GM12878 (cell line): ENCODE data around the gene ANKRD33B. TPM values are rescaled to one million over a fixed set of nuclear protein-coding genes. Genes with fewer than 3 reads are reported as not detected.

ENCODE experiments used
- ATAC-seq: fragments of 200-7000 bp; cut with Tn5 transposase; 3 replicates; pipeline ENCODE4 v1.9.1; 2020; ENCODE audit warnings: mild to moderate bottlenecking, moderate library complexity
- BruUV-seq: library from RNA; stranded (reverse); fragments of 400-500 nt; replicated peaks from 2 replicates; lab custom pipeline; 2021; lab: Mats Ljungman, UMichigan
- CTCF ChIA-PET: fragments of 300-600 bp; sonication (Branson Sonifier 250); formaldehyde crosslinking; extraction: SDS; loops from one replicate; lab custom pipeline; 2021; ENCODE audit warnings: inconsistent platforms; lab: Yijun Ruan, JAX
- POLR2A ChIA-PET: fragments of 350-600 bp; formaldehyde crosslinking; extraction: SDS; loops from one replicate; lab custom pipeline; 2021; ENCODE audit warnings: inconsistent platforms; lab: Charles Lee
- RAD21 ChIA-PET: fragments of 300-600 bp; sonication (Branson Sonifier 250); formaldehyde crosslinking; loops from one replicate; lab custom pipeline; 2023; ENCODE audit warnings: antibody characterized with exemption; ENCODE audit not compliant: unreplicated experiment; lab: Charles Lee
- SMC1A ChIA-PET: fragments of 300-600 bp; sonication (Branson Sonifier 250); formaldehyde crosslinking; loops from one replicate; lab custom pipeline; 2023; ENCODE audit not compliant: unreplicated experiment, uncharacterized antibody; lab: Charles Lee
- DNase-seq: peaks from one replicate; pipeline ENCODE4 v3.0.0-alpha.2; 2011; ENCODE audit warnings: low read depth, low spot score
- FAIRE-seq: peaks from 3 replicates; lab custom pipeline; 2011; peaks lifted over from hg19 to GRCh38; lab: Jason Lieb, UNC
- H2AFZ ChIP-seq: 2 replicates; pipeline ENCODE4 v1.6.0; 2011; ENCODE audit warnings: low read depth, low read length, control low read depth; ENCODE audit not compliant: control insufficient read depth
- H3K27ac ChIP-seq: 2 replicates; pipeline ENCODE4 v1.5.1; 2011; ENCODE audit warnings: control low read depth; ENCODE audit not compliant: control insufficient read depth, insufficient read depth
- H3K27me3 ChIP-seq, 2 experiments: replicated peaks in 1 of 2; 2 replicates each; pipeline versions ENCODE4 v1.6.0 to v1.6.1; 2011; ENCODE audit warnings: low read length in 1 of 2; ENCODE audit not compliant: control insufficient read depth in 2 of 2, insufficient read depth in 2 of 2
- H3K36me3 ChIP-seq, 2 experiments: 2 replicates each; pipeline ENCODE4 v1.5.1; 2011; ENCODE audit warnings: low read length in 1 of 2; ENCODE audit not compliant: control insufficient read depth in 2 of 2, insufficient read depth in 2 of 2
- H3K4me1 ChIP-seq: 2 replicates; pipeline ENCODE4 v1.6.1; 2011; ENCODE audit warnings: mild to moderate bottlenecking, low read length, moderate library complexity, mixed read lengths; ENCODE audit not compliant: control insufficient read depth, insufficient read depth
- H3K4me2 ChIP-seq: 2 replicates; pipeline ENCODE4 v1.6.0; 2011; ENCODE audit warnings: control low read depth; ENCODE audit not compliant: control insufficient read depth, insufficient read depth
- H3K4me3 ChIP-seq: fragments of 200-600 bp; sonication (generic); 2 replicates; pipeline ENCODE4 v1.5.1; 2016
- H3K79me2 ChIP-seq: 2 replicates; pipeline ENCODE4 v1.6.0; 2011; ENCODE audit warnings: low read length; ENCODE audit not compliant: control insufficient read depth, insufficient read depth
- H3K9ac ChIP-seq: 2 replicates; pipeline ENCODE4 v1.8.0; 2011; ENCODE audit warnings: low read length, control low read depth, mixed read lengths; ENCODE audit not compliant: control insufficient read depth, insufficient read depth
- H3K9me3 ChIP-seq: replicated peaks from 3 replicates; pipeline ENCODE4 v1.5.1; 2011; ENCODE audit warnings: mild to moderate bottlenecking, low read length; ENCODE audit not compliant: control insufficient read depth, insufficient read depth
- H4K20me1 ChIP-seq: 2 replicates; pipeline ENCODE4 v1.6.0; 2011; ENCODE audit not compliant: control insufficient read depth, insufficient read depth
- BHLHE40 ChIP-seq, 2 experiments: fragments of 450-650 bp in 1 of 2; IDR thresholded peaks; 2 replicates each; pipeline ENCODE4 v1.6.1; 2011 to 2017; ENCODE audit warnings: low read depth in 2 of 2, borderline replicate concordance in 1 of 2, improper control_type of control experiment in 1 of 2, low read length in 1 of 2, mild to moderate bottlenecking in 1 of 2
- CEBPB ChIP-seq, 2 experiments: fragments of 150-350 bp in 1 of 2; IDR thresholded peaks; 2 replicates each; pipeline ENCODE4 v1.6.1; 2012 to 2014; ENCODE audit warnings: low read depth in 2 of 2, low read length in 2 of 2, borderline replicate concordance in 1 of 2, inconsistent platforms in 1 of 2
- EGR1 ChIP-seq, 2 experiments: IDR thresholded peaks; 1 replicate in 1 of 2; 2 replicates in 1 of 2; pipeline ENCODE4 v1.6.1; 2011 to 2012; ENCODE audit warnings: low read depth in 2 of 2, low read length in 2 of 2, borderline replicate concordance in 1 of 2, mild to moderate bottlenecking in 1 of 2, moderate library complexity in 1 of 2
- ESRRA ChIP-seq: IDR thresholded peaks from 2 replicates; pipeline ENCODE4 v1.6.1; 2012; ENCODE audit warnings: mild to moderate bottlenecking, low read length, improper control_type of control experiment
- HDGF ChIP-seq: fragments of 450-650 bp; IDR thresholded peaks from 2 replicates; pipeline ENCODE4 v1.6.1; 2016; ENCODE audit warnings: antibody characterized with exemption
- LARP7 ChIP-seq: fragments of 450-650 bp; IDR thresholded peaks from 2 replicates; pipeline ENCODE4 v1.6.1; 2017; ENCODE audit warnings: mild to moderate bottlenecking
- PKNOX1 ChIP-seq: fragments of 450-650 bp; IDR thresholded peaks from 2 replicates; pipeline ENCODE4 v1.6.1; 2016; ENCODE audit warnings: mild to moderate bottlenecking
- POLR2AphosphoS5 ChIP-seq: IDR thresholded peaks from 2 replicates; pipeline ENCODE4 v1.6.1; 2011; ENCODE audit warnings: mild to moderate bottlenecking, low read length, inconsistent platforms
- SKIL ChIP-seq: fragments of 450-650 bp; IDR thresholded peaks from 2 replicates; pipeline ENCODE4 v1.6.1; 2017; ENCODE audit warnings: mild to moderate bottlenecking, low read depth, inconsistent platforms; ENCODE audit not compliant: poor library complexity, severe bottlenecking
- SMAD5 ChIP-seq: IDR thresholded peaks from 2 replicates; pipeline ENCODE4 v1.6.1; 2016; ENCODE audit warnings: antibody characterized with exemption, low read depth
- SMARCA5 ChIP-seq: fragments of 450-650 bp; IDR thresholded peaks from 2 replicates; pipeline ENCODE4 v1.6.1; 2017; ENCODE audit warnings: mild to moderate bottlenecking
- SP1 ChIP-seq: IDR thresholded peaks from one replicate; pipeline ENCODE4 v1.6.1; 2011; ENCODE audit warnings: low read depth, low read length
- SUPT20H ChIP-seq: IDR thresholded peaks from 2 replicates; pipeline ENCODE4 v1.6.1; 2011; ENCODE audit warnings: low read depth, mild to moderate bottlenecking, low read length, moderate library complexity, borderline replicate concordance; ENCODE audit not compliant: control insufficient read depth
- TCF7 ChIP-seq: IDR thresholded peaks from 2 replicates; pipeline ENCODE4 v1.6.1; 2014; ENCODE audit warnings: antibody characterized with exemption, borderline replicate concordance
- WGBS: methylation state at CpG from one replicate; pipeline ENCODE4 v1.1.6; 2016; ENCODE audit warnings: low lambda C conversion rate; ENCODE audit not compliant: insufficient replicate concordance, insufficient coverage; ENCODE audit errors: missing lambda C conversion rate; 5-methylcytosine and 5-hydroxymethylcytosine counted together
- in situ Hi-C: fragments of 300-500 bp; cut with MboI; formaldehyde crosslinking; loops from 9 replicates; pipeline ENCODE4 v1.14.3; 2018; ENCODE audit warnings: mixed read lengths
- intact Hi-C: fragments of 100-400 bp; cut with micrococcal nuclease; formaldehyde crosslinking; loops from one replicate; pipeline ENCODE4 v1.14.2; 2022; ENCODE audit not compliant: unreplicated experiment
- polyA plus RNA-seq, 11 experiments: library from polyadenylated mRNA; depleted of rRNA in 4 of 11; unstranded in 6 of 11; stranded (reverse) in 5 of 11; fragments of >200 nt; fragmentation: Nextera tagmentation in 4 of 11; fragmentation: Illumina TruSeq in 1 of 11; extraction: Ambion mirVana in 4 of 11; extraction: Trizol in 1 of 11; gene quantifications; 1 replicate in 1 of 11; 2 replicates in 10 of 11; pipeline versions ENCODE4 v1.2.1 to v1.2.3, GENCODE V29; 2011 to 2016; ENCODE audit warnings: inconsistent platforms in 2 of 11, missing spikeins in 2 of 11, low read depth in 1 of 11
- total RNA-seq, 4 experiments: library from RNA; depleted of rRNA in 3 of 4; stranded (reverse); fragments of >200 nt in 3 of 4; fragmentation: Illumina TruSeq in 1 of 4; extraction: Trizol in 1 of 4; gene quantifications; 2 replicates each; pipeline versions ENCODE4 v1.2.1 to v1.2.3, GENCODE V29; 2013 to 2021
- TF ChIP-seq, protein P1 (sequence below): fragments of 450-650 bp; formaldehyde crosslinking; IDR thresholded peaks from 2 replicates; pipeline ENCODE4 v1.4.0; 2022; ENCODE audit warnings: mild to moderate bottlenecking, moderate library complexity

The ANKRD33B gene
- total and polyA plus RNA-seq, 10 of the 15 experiments (the other 5 are each of a cell fraction or from before 2014, with no cell fraction given) = 4.9 to 61.6 (median 15.6) TPM

GRCh38 chr5:10635257-10635866 lies 71.5 kb downstream of the ANKRD33B start:
- FAIRE-seq (peak; percentile 57), DNase-seq (peak; percentile 94), ATAC-seq (peak; percentile 66)
- intact Hi-C loops (loop anchor here (1.0 kb wide), 2 partner anchors 50 to 54 kb away; no protein-coding TSS in a partner anchor), in situ Hi-C loops (no loop called here)
- WGBS = under 1% methylated on average over 10 of the region's 10 CpGs
- Histone ChIP-seq H2AFZ (no peak overlapping the region), H3K27ac (peak overlapping the region; percentile 93), H3K4me1 (peaks cover 59% of the 10 kb centered on the region), H4K20me1 (no peaks in the 10 kb centered on the region), H3K4me2 (peak overlapping the region; percentile 69), H3K9ac (peak overlapping the region; percentile 79), H3K4me3 (peak overlapping the region; percentile 51), H3K79me2 (peaks cover 67% of the 10 kb centered on the region), H3K27me3 (no peaks in the 10 kb centered on the region), H3K9me3 (peaks cover 8% of the 10 kb centered on the region; the same call in 2 of the 3 replicates), H3K36me3 (peaks cover 14 to 16% of the 10 kb centered on the region in 2 experiments)
- POLR2A ChIA-PET = interaction anchor here (0.6 to 4.9 kb wide), 11 partner anchors 10 to 282 kb away, joined by 3 to 39 read pairs (median 5); partner anchors contain the start of genes DAP and MARCHF6
- no TSS peak for BruUV-seq
- RAD21 ChIA-PET = interaction anchor here (0.8 to 6.7 kb wide), 16 partner anchors 8 to 74 kb away, joined by 3 to 93 read pairs (median 4); no protein-coding TSS in a partner anchor
- CTCF ChIA-PET = interaction anchor here (0.8 to 5.2 kb wide), 13 partner anchors 7 to 183 kb away, joined by 3 to 34 read pairs (median 5); no protein-coding TSS in a partner anchor
- SMC1A ChIA-PET = interaction anchor here (1.0 to 6.5 kb wide), 16 partner anchors 8 to 183 kb away, joined by 3 to 90 read pairs (median 6); no protein-coding TSS in a partner anchor
- TF ChIP-seq ESRRA = no peak
- peak; percentile 85 to 87 for TF ChIP-seq BHLHE40 (IDR thresholded peaks at IDR 0.05; ENCODE audit: borderline replicate concordance in 1 of 2, low read depth in 2 of 2, low read length in 1 of 2)
- TF ChIP-seq TCF7 = peak; percentile 88
- TF ChIP-seq PKNOX1 = peak; percentile 88
- TF ChIP-seq HDGF = no peak
- no peak for TF ChIP-seq SUPT20H
- peak; percentile 78; the same call in 1 of the 2 replicates for TF ChIP-seq SMARCA5
- peak; percentile 82 for TF ChIP-seq SP1
- TF ChIP-seq POLR2AphosphoS5 = peak; percentile 82
- peak; percentile 52; the same call in 1 of the 2 replicates for TF ChIP-seq SMAD5
- TF ChIP-seq CEBPB (IDR thresholded peaks at IDR 0.05; ENCODE audit: borderline replicate concordance in 1 of 2, low read depth in 2 of 2, low read length in 2 of 2) = no peak
- TF ChIP-seq, protein P1, sequence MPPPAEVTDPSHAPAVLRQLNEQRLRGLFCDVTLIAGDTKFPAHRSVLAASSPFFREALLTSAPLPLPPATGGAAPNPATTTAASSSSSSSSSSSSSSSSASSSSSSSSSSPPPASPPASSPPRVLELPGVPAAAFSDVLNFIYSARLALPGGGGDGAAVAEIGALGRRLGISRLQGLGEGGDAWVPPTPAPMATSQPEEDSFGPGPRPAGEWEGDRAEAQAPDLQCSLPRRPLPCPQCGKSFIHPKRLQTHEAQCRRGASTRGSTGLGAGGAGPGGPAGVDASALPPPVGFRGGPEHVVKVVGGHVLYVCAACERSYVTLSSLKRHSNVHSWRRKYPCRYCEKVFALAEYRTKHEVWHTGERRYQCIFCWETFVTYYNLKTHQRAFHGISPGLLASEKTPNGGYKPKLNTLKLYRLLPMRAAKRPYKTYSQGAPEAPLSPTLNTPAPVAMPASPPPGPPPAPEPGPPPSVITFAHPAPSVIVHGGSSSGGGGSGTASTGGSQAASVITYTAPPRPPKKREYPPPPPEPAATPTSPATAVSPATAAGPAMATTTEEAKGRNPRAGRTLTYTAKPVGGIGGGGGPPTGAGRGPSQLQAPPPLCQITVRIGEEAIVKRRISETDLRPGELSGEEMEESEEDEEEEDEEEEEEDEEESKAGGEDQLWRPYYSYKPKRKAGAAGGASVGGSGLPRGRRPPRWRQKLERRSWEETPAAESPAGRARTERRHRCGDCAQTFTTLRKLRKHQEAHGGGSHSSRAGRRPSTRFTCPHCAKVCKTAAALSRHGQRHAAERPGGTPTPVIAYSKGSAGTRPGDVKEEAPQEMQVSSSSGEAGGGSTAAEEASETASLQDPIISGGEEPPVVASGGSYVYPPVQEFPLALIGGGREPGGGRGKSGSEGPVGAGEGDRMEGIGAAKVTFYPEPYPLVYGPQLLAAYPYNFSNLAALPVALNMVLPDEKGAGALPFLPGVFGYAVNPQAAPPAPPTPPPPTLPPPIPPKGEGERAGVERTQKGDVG (CRISPR knock-in tag) = no peak
- no peak for TF ChIP-seq LARP7
- peak; percentile 93 for TF ChIP-seq SKIL
- TF ChIP-seq EGR1 (IDR thresholded peaks at IDR 0.05; ENCODE audit: borderline replicate concordance in 1 of 2, low read depth in 2 of 2, low read length in 2 of 2) = 0 out of 3 replicates have a peak, but pooled peaks of 1 of the 2 experiments have one; percentile 24
